IMR-90 (cell line): Measurements from ENCODE around the gene TNN. TPM values are rescaled to one million over a fixed set of nuclear protein-coding genes. Genes with fewer than 3 reads are reported as not detected.
A peak's percentile ranks its signal among the peaks of the same experiment; 100 is the strongest.

Source experiments
- ATAC-seq: fragments of 200-7000 bp; cut with Tn5 transposase; 2 replicates; pipeline ENCODE4 v1.9.1; 2020; ENCODE audit warnings: low read depth, mild to moderate bottlenecking, moderate library complexity
- BruUV-seq: library from RNA; stranded (reverse); fragments of 400-500 nt; replicated peaks from 2 replicates; lab custom pipeline; 2021; lab: Mats Ljungman, UMichigan
- CTCF ChIA-PET: fragments of 300-600 bp; formaldehyde crosslinking; extraction: SDS; loops from one replicate; lab custom pipeline; 2021; ENCODE audit warnings: antibody characterized with exemption; lab: Yijun Ruan, JAX
- POLR2A ChIA-PET: fragments of 300-600 bp; sonication (Branson Sonifier 250); formaldehyde crosslinking; loops from one replicate; lab custom pipeline; 2022; ENCODE audit warnings: antibody characterized with exemption; ENCODE audit not compliant: unreplicated experiment; lab: Charles Lee
- DNase-seq: peaks from one replicate; pipeline ENCODE4 v3.0.0; 2013
- H2AFZ ChIP-seq: replicated peaks from 2 replicates; pipeline ENCODE3; 2013; ENCODE audit warnings: low read length, mild to moderate bottlenecking; ENCODE audit not compliant: poor library complexity
- H2AK5ac ChIP-seq: 2 replicates; pipeline ENCODE4 v1.6.1; 2013; ENCODE audit warnings: low read depth, low read length, inconsistent platforms
- H2AK9ac ChIP-seq: replicated peaks from 2 replicates; pipeline ENCODE3; 2013; ENCODE audit warnings: mild to moderate bottlenecking, low read depth, low read length, moderate library complexity; ENCODE audit not compliant: poor library complexity
- H2BK120ac ChIP-seq: 2 replicates; pipeline ENCODE4 v1.6.1; 2013; ENCODE audit warnings: low read depth, low read length, inconsistent platforms
- H2BK15ac ChIP-seq: 3 replicates; pipeline ENCODE4 v1.6.1; 2013; ENCODE audit warnings: low read depth, low read length, inconsistent platforms
- H2BK20ac ChIP-seq: 2 replicates; pipeline ENCODE4 v1.6.1; 2013; ENCODE audit warnings: low read depth, mild to moderate bottlenecking, inconsistent platforms, low read length, moderate library complexity
- H2BK5ac ChIP-seq: 2 replicates; pipeline ENCODE4 v1.6.1; 2013; ENCODE audit warnings: mild to moderate bottlenecking, low read depth, low read length, inconsistent platforms; ENCODE audit not compliant: poor library complexity, severe bottlenecking
- H3K14ac ChIP-seq: replicated peaks from 2 replicates; pipeline ENCODE4 v1.6.1; 2013; ENCODE audit warnings: low read depth, low read length, inconsistent platforms
- H3K18ac ChIP-seq: 2 replicates; pipeline ENCODE4 v1.6.1; 2013; ENCODE audit warnings: low read depth, low read length, control low read depth
- H3K23ac ChIP-seq: 2 replicates; pipeline ENCODE4 v1.6.1; 2013; ENCODE audit warnings: low read depth, low read length, inconsistent platforms
- H3K27ac ChIP-seq: 2 replicates; pipeline ENCODE4 v1.5.1; 2013; ENCODE audit warnings: mild to moderate bottlenecking, control low read depth, low read length; ENCODE audit not compliant: insufficient read depth
- H3K27me3 ChIP-seq: 2 replicates; pipeline ENCODE4 v1.6.1; 2013; ENCODE audit warnings: low read length; ENCODE audit not compliant: control insufficient read depth, insufficient read depth
- H3K36me3 ChIP-seq: 2 replicates; pipeline ENCODE4 v1.6.1; 2013; ENCODE audit warnings: low read length, mixed read lengths; ENCODE audit not compliant: control insufficient read depth, insufficient read depth
- H3K4ac ChIP-seq: 2 replicates; pipeline ENCODE4 v1.6.1; 2013; ENCODE audit warnings: low read depth, low read length, inconsistent platforms
- H3K4me1 ChIP-seq: 2 replicates; pipeline ENCODE4 v1.6.1; 2013; ENCODE audit warnings: low read length, mixed read lengths; ENCODE audit not compliant: control insufficient read depth, insufficient read depth
- H3K4me2 ChIP-seq: 2 replicates; pipeline ENCODE4 v1.6.1; 2013; ENCODE audit warnings: low read depth, mild to moderate bottlenecking, control low read depth, low read length, moderate library complexity
- H3K4me3 ChIP-seq: 2 replicates; pipeline ENCODE4 v1.5.1; 2013; ENCODE audit warnings: low read depth, mild to moderate bottlenecking, control low read depth, low read length, moderate library complexity; ENCODE audit not compliant: insufficient read depth
- H3K56ac ChIP-seq: 2 replicates; pipeline ENCODE4 v1.6.1; 2013; ENCODE audit warnings: low read length, inconsistent platforms; ENCODE audit not compliant: insufficient read depth; ENCODE audit errors: extremely low read depth
- H3K79me1 ChIP-seq, 2 experiments: 2 replicates each; pipeline ENCODE4 v1.6.1; 2013; ENCODE audit warnings: low read length in 2 of 2, inconsistent platforms in 1 of 2, low read depth in 1 of 2
- H3K9ac ChIP-seq: 2 replicates; pipeline ENCODE4 v1.6.1; 2013; ENCODE audit warnings: low read depth, low read length, control low read depth
- H3K9me1 ChIP-seq: 2 replicates; pipeline ENCODE4 v1.6.1; 2013; ENCODE audit warnings: low read length, inconsistent platforms; ENCODE audit not compliant: insufficient read depth
- H3K9me3 ChIP-seq: 2 replicates; pipeline ENCODE4 v1.6.1; 2013; ENCODE audit warnings: low read length; ENCODE audit not compliant: control insufficient read depth, insufficient read depth
- H4K20me1 ChIP-seq: 2 replicates; pipeline ENCODE4 v1.6.1; 2013; ENCODE audit warnings: low read length, inconsistent platforms; ENCODE audit not compliant: insufficient read depth
- H4K5ac ChIP-seq: 2 replicates; pipeline ENCODE4 v1.6.1; 2013; ENCODE audit warnings: mild to moderate bottlenecking, low read depth, low read length, control low read depth
- H4K8ac ChIP-seq, 2 experiments: 2 replicates each; pipeline ENCODE4 v1.6.1; 2013; ENCODE audit warnings: low read depth in 2 of 2, low read length in 2 of 2, control low read depth in 1 of 2, inconsistent platforms in 1 of 2
- H4K91ac ChIP-seq: 2 replicates; pipeline ENCODE4 v1.6.1; 2013; ENCODE audit warnings: low read depth, low read length, inconsistent platforms; ENCODE audit not compliant: insufficient read depth
- BHLHE40 ChIP-seq: fragments of 150-350 bp; IDR thresholded peaks from 2 replicates; pipeline ENCODE4 v1.6.1; 2016; ENCODE audit warnings: mild to moderate bottlenecking, low read depth, low read length
- CEBPB ChIP-seq: IDR thresholded peaks from 2 replicates; pipeline ENCODE4 v1.6.1; 2012; ENCODE audit warnings: low read depth, low read length, improper control_type of control experiment
- CTCF ChIP-seq: conservative IDR thresholded peaks from 2 replicates; pipeline ENCODE4 v1.5.1; 2012; ENCODE audit warnings: mild to moderate bottlenecking, low read depth, low read length, improper control_type of control experiment
- ELK1 ChIP-seq: fragments of 150-350 bp; IDR thresholded peaks from 2 replicates; pipeline ENCODE4 v1.6.1; 2016; ENCODE audit warnings: low read depth, mild to moderate bottlenecking, low read length, moderate library complexity, borderline replicate concordance
- FOS ChIP-seq: fragments of 150-350 bp; IDR thresholded peaks from 2 replicates; pipeline ENCODE4 v1.6.1; 2016; ENCODE audit warnings: low read depth, low read length
- MAFK ChIP-seq: IDR thresholded peaks from 2 replicates; pipeline ENCODE4 v1.6.1; 2012; ENCODE audit warnings: low read depth, low read length, improper control_type of control experiment
- MAZ ChIP-seq: IDR thresholded peaks from 2 replicates; pipeline ENCODE4 v1.6.1; 2012; ENCODE audit warnings: low read depth, mild to moderate bottlenecking, low read length, improper control_type of control experiment, moderate library complexity, borderline replicate concordance
- MXI1 ChIP-seq: IDR thresholded peaks from 2 replicates; pipeline ENCODE4 v1.6.1; 2012; ENCODE audit warnings: low read depth, mild to moderate bottlenecking, low read length, moderate library complexity, borderline replicate concordance
- POLR2A ChIP-seq: IDR thresholded peaks from 2 replicates; pipeline ENCODE4 v1.6.1; 2012; ENCODE audit warnings: mild to moderate bottlenecking, low read depth, low read length
- RAD21 ChIP-seq: IDR thresholded peaks from 2 replicates; pipeline ENCODE4 v1.6.1; 2012; ENCODE audit warnings: low read length, improper control_type of control experiment
- RCOR1 ChIP-seq: IDR thresholded peaks from 2 replicates; pipeline ENCODE4 v1.6.1; 2012; ENCODE audit warnings: mild to moderate bottlenecking, low read length, improper control_type of control experiment; ENCODE audit not compliant: insufficient replicate concordance
- RFX5 ChIP-seq: IDR thresholded peaks from 2 replicates; pipeline ENCODE4 v1.8.0; 2012; ENCODE audit warnings: low read depth, mild to moderate bottlenecking, low read length, moderate library complexity
- SMC3 ChIP-seq: fragments of 150-350 bp; IDR thresholded peaks from 2 replicates; pipeline ENCODE4 v1.6.1; 2016; ENCODE audit warnings: low read depth, mild to moderate bottlenecking, antibody characterized with exemption, low read length, moderate library complexity
- USF2 ChIP-seq: fragments of 150-350 bp; IDR thresholded peaks from 2 replicates; pipeline ENCODE4 v1.6.1; 2017; ENCODE audit warnings: mild to moderate bottlenecking, antibody characterized with exemption, low read length, low read depth
- WGBS, 2 experiments: methylation state at CpG; one replicate each; pipeline versions ENCODE4 v1.1.5 to v1.1.7; 2013; ENCODE audit warnings: missing lambda C conversion rate in 2 of 2; ENCODE audit not compliant: insufficient read length in 1 of 2; ENCODE audit errors: extremely low coverage in 2 of 2; 5-methylcytosine and 5-hydroxymethylcytosine counted together
- dilution Hi-C: fragments of 300-500 bp; cut with HindIII; formaldehyde crosslinking; loops from one replicate; pipeline ENCODE4 v1.14.3; 2018; ENCODE audit warnings: low sequenced_read_pairs; ENCODE audit not compliant: unreplicated experiment
- in situ Hi-C: fragments of 300-500 bp; cut with MboI; formaldehyde crosslinking; loops from 3 replicates; pipeline ENCODE4 v1.14.3; 2019; ENCODE audit warnings: low sequenced_read_pairs, inconsistent platforms, mixed read lengths
- intact Hi-C: fragments of 100-400 bp; cut with micrococcal nuclease; formaldehyde crosslinking; loops from 2 replicates; pipeline ENCODE4 v1.10.0; 2022
- polyA plus RNA-seq, 3 experiments: library from polyadenylated mRNA; depleted of rRNA; stranded (reverse); fragments of >200 nt; gene quantifications; 2 replicates each; pipeline ENCODE4 v1.2.3, GENCODE V29; 2012; ENCODE audit warnings: low replicate concordance in 1 of 3
- total RNA-seq: library from RNA; depleted of rRNA; stranded (reverse); fragments of >200 nt; gene quantifications from 2 replicates; pipeline ENCODE4 v1.2.3, GENCODE V29; 2012

The TNN gene
- total and polyA plus RNA-seq, 2 of the 4 experiments (the other 2 are of a cell fraction), result not detected

GRCh38 chr1:175132436-175132835 lies 64.8 kb downstream of the TNN start:
- ATAC-seq (no peak), DNase-seq (peak; percentile 39)
- H4K20me1 ChIP-seq, result no peaks in the 10 kb centered on the region
- H3K56ac ChIP-seq, result no peak overlapping the region
- H2BK15ac ChIP-seq, result no peak overlapping the region
- H3K14ac ChIP-seq, result no peak overlapping the region
- intact Hi-C loops (no loop called here), dilution Hi-C loops (no loop called here), in situ Hi-C loops (no loop called here)
- H2AK5ac ChIP-seq, result no peak overlapping the region
- no peaks in the 10 kb centered on the region for H3K36me3 ChIP-seq
- H3K18ac ChIP-seq, result peak overlapping the region; percentile 53; the same call in 1 of the 2 replicates
- H3K9me3 ChIP-seq, result no peaks in the 10 kb centered on the region
- no peak overlapping the region for H2BK20ac ChIP-seq
- H4K91ac ChIP-seq, result no peak overlapping the region
- H3K79me1 ChIP-seq, result no peaks in the 10 kb centered on the region
- peaks cover 1% of the 10 kb centered on the region; the same call in 1 of the 2 replicates for H3K27me3 ChIP-seq
- ChIA-PET POLR2A (no interaction called here), CTCF (interaction anchor here (0.7 to 1.2 kb wide), 2 partner anchors 23 to 103 kb away, joined by 3 read pairs; no protein-coding TSS in a partner anchor)
- no peak overlapping the region for H3K23ac ChIP-seq
- H3K4me1 ChIP-seq, result peaks cover 2% of the 10 kb centered on the region; the same call in 1 of the 2 replicates
- peak overlapping the region; percentile 32; the same call in 1 of the 2 replicates for H2BK120ac ChIP-seq
- no peak overlapping the region for H3K27ac ChIP-seq
- peak overlapping the region; percentile 24 for H2BK5ac ChIP-seq
- no peak overlapping the region for H3K9ac ChIP-seq
- no TSS peak for BruUV-seq
- WGBS, 2 experiments, result no CpG with 5 or more reads among the region's 1 CpG
- H3K4ac ChIP-seq, result no peak overlapping the region
- H2AK9ac ChIP-seq, result no peak overlapping the region
- TF ChIP-seq CEBPB, result no peak
- no peak for TF ChIP-seq RFX5
- no peak for TF ChIP-seq BHLHE40
- TF ChIP-seq USF2, result no peak
- TF ChIP-seq SMC3, result no peak
- no peak for TF ChIP-seq MAFK
- no peak for TF ChIP-seq FOS
- no peak for TF ChIP-seq POLR2A
- TF ChIP-seq RAD21, result no peak
- TF ChIP-seq ELK1, result no peak
- no peak for TF ChIP-seq CTCF
- TF ChIP-seq RCOR1, result no peak
- TF ChIP-seq MAZ, result no peak
- TF ChIP-seq MXI1, result no peak
- no peak overlapping the region for H2AFZ ChIP-seq
- peak overlapping the region; percentile 71; the same call in 1 of the 2 replicates for H3K4me2 ChIP-seq
- H3K9me1 ChIP-seq, result no peaks in the 10 kb centered on the region
- no peak overlapping the region for H4K8ac ChIP-seq
- H3K4me3 ChIP-seq, result no peak overlapping the region
- H4K5ac ChIP-seq, result no peak overlapping the region
